ENCODE results near the gene ACSM5.
"Not testable (repeated sequence)": the region's sequence is repeated elsewhere in the genome, so short reads cannot be mapped to it uniquely, and the experiment has no call there.

ACSM5 gene

DNA sequence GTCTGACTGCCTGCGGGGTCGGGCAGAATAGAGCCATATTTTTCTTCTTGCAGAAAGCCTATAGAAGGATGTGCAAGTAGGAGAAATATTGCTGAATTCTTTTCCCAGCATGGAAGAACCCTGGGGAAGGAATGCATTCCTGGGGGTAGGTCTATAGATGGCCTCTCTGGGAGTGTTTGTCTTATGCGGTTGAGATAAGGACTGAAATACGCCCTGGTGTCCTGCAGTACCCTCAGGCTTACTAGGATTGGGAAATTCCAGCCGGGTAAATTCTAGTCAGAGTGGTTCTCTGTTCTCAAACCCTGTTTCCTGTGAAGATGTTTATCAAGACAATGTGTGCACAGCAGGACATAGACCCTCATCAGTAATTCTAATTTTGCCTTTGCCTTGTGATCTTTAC, 44.3 kb downstream of the ACSM5 start:
- not testable (repeated sequence) for DNase-seq

GRCh38 chr16:20459227-20459626, 49.9 kb downstream of the ACSM5 start:
- not testable (repeated sequence) for DNase-seq

GRCh38 chr16:20460313-20460712, 51.0 kb downstream of the ACSM5 start:
- not testable (repeated sequence) for DNase-seq

DNA sequence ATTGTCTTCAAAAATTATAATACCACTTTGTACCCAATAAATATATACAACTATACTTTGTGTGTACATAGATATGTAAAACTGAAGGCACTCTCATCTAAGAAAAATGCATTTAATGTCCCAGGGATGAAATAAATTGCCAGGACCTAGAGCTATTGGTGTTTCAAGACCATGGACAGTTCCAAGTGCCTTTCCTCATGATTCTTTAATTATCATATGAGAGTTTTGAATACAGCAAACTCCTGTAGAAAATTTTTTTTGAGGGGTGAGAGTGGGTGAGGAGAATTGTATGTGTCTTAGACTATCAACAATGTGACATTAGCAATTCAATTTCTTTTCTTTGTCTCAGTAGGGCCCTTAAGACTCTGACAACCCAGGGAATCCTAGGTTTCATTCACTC, 59.6 kb downstream of the ACSM5 start:
- DNase-seq, result not testable (repeated sequence)

DNA sequence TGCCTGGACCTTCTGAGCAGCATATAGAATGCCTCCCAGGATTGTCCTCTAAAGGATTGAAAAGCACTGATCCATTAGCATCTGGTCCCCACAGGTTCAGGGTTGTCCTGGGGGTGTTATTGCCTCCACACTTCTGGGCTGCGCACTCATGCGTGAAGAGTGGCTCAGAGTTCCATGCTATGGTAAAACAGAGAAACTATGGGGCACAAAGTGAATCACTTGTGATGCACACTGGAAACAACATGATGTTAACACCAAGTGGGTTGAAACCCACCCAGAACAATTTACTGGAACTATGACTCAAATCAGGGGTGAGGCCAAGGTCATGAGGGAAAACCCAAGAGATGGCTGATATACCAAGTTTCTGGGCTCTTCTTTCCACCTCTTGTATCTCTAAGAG, 60.6 kb downstream of the ACSM5 start:
- not testable (repeated sequence) for DNase-seq

- not testable (repeated sequence) for DNase-seq
These were observed 61.4 kb downstream of the ACSM5 start for GRCh38 chr16:20470732-20471131.

DNA sequence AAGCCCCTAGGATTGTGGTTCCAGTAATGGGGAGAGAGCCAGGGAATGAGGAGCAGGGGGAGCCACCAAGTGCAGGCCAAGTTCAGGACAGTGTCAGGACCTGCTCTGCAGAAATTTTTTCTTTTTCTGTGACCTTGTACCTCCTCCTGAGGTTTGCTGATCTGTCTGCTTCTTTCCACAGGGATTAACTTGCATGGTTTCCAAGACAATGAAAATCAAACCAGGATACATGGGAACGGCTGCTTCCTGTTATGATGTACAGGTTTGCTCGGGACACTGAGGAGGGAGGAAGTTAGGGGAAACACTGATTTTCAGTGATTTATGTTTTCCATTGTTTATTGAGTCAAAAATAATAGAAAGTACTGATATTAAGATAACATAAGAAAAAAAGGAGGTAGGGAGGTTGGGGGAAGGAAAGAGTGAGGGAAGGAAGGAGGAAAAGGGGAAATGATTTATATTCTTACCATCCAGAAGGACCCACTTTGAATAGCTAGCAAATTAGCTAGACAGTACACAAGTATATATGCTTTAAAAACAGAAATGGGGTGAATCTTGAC, 67.9 kb downstream of the ACSM5 start:
- not testable (repeated sequence) for DNase-seq

- not testable (repeated sequence) for DNase-seq
These were observed 74.7 kb downstream of the ACSM5 start for GRCh38 chr16:20483989-20484388.

- no peak for DNase-seq
These were observed 75.4 kb downstream of the ACSM5 start for GRCh38 chr16:20484726-20485125.

DNA sequence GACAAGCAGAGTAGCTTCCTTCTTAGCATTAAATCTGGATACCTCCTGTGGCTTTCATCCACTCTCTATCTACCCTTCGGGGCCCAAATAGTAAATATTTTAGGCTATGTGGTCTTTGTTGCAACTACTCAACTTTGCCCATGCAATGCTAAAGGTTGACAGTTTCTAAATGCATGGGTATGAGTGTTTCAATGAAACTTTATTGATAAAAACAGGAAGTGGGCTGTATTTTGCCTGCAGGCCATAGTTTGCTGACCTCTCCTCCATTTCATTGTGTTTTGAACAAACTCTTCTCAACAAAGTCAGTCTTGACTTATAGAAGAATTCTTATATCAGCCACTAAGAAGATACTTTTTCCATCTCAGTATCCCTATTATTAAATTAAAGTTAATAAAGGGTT, 76.1 kb downstream of the ACSM5 start:
- DNase-seq, result no peak
